Vagina (tissue), 2 donors: ENCODE data around the gene PTCH2. TPM values are rescaled to one million over a fixed set of nuclear protein-coding genes. Genes with fewer than 3 reads are reported as not detected.

Source experiments
- DNase-seq, 2 donors: peaks; one replicate each; pipeline ENCODE4 v3.0.0-alpha.2; 2017; ENCODE audit errors: extremely low spot score in 2 of 2
- H3K27ac ChIP-seq: fragments of 200-600 bp; sonication (generic); one replicate; pipeline ENCODE4 v1.5.1; 2019
- H3K27me3 ChIP-seq: fragments of 200-600 bp; sonication (generic); one replicate; pipeline ENCODE4 v1.5.1; 2019
- H3K36me3 ChIP-seq, 2 donors: fragments of 200-600 bp; sonication (generic); one replicate each; pipeline ENCODE4 v1.5.1; 2017 to 2019
- H3K4me1 ChIP-seq: fragments of 200-600 bp; sonication (generic); one replicate; pipeline ENCODE4 v1.5.1; 2019
- H3K4me3 ChIP-seq, 2 donors: fragments of 200-600 bp; sonication (generic); 1 replicate in 1 of 2; 2 replicates in 1 of 2; pipeline ENCODE4 v1.5.1; 2016 to 2019
- H3K9me3 ChIP-seq: fragments of 200-600 bp; sonication (generic); one replicate; pipeline ENCODE4 v1.5.1; 2019
- POLR2A ChIP-seq, 2 donors: fragments of 450-650 bp; IDR thresholded peaks; one replicate each; pipeline ENCODE4 v1.6.1; 2017; ENCODE audit warnings: antibody characterized with exemption in 2 of 2, mild to moderate bottlenecking in 2 of 2, moderate library complexity in 2 of 2
- POLR2AphosphoS5 ChIP-seq, 2 donors: sonication (generic); formaldehyde crosslinking; IDR thresholded peaks; one replicate each; pipeline ENCODE4 v1.9.0; 2017; ENCODE audit warnings: antibody characterized with exemption in 2 of 2, mild to moderate bottlenecking in 2 of 2, low read depth in 1 of 2; ENCODE audit not compliant: insufficient read depth in 1 of 2
- intact Hi-C: fragments of 100-400 bp; cut with DNase I; formaldehyde crosslinking; loops from one replicate; pipeline ENCODE4 v1.15.1; 2023
- total RNA-seq: library from RNA; depleted of rRNA; stranded (reverse); fragments of >200 nt; gene quantifications from one replicate; pipeline ENCODE4 v1.2.3, GENCODE V29; 2016
- TF ChIP-seq, protein P1 (sequence below), 3 experiments: fragments of 450-650 bp in 2 of 3; fragments of 200-600 bp in 1 of 3; sonication (generic) in 1 of 3; IDR thresholded peaks; one replicate each; pipeline ENCODE4 v1.5.1; 2017 to 2019; ENCODE audit warnings: antibody characterized with exemption in 3 of 3, mild to moderate bottlenecking in 2 of 3, moderate library complexity in 2 of 3

PTCH2 gene
- total RNA-seq, 1 donor from 2014 or later: 0.98 TPM

DNA sequence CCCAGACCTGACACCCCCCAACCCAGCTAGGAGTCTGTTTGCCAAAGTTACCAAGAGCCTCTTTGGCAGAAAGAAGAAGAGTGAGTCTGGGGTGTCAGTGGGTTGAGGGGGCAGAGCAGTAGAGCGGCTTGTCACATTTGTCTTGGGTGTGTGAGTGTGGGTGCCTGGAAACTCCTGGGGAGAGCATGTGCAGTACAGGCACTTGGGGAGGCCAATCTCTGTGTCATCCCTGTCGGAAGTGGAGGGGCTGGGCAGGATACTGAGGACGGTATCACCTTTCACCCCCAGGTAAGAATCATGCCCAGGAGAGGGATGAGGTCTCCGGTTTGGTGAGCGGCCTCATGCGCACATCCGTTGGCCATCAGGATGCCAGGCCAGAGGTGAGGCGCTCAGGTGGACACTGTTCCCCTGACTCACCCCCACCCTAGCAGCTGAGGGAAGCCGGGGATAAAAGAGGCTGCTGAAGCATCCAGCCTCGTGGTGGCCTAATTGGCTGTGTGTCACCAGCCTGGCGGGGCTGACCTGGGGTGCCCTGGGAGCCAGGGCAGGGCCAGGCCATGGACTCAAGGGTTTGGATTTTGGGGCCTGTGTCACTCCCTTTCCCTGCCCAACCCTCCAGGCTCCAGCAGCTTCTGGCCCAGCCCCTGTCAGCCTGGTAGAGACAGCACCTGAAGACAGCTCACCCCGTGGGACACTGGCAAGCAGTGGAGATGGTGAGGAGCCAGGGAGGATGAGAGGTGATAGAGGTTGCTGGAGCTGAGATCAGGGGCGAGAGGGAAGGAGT is 39.5 kb downstream of the PTCH2 start:
- Histone ChIP-seq H3K4me1 (peaks cover 74% of the 10 kb centered on the region), H3K27ac (peak overlapping the region; percentile 93), H3K4me3 (no peak overlapping the region), H3K27me3 (no peaks in the 10 kb centered on the region), H3K36me3 (peaks cover 4 to 36% of the 10 kb centered on the region in 2 donors), H3K9me3 (no peaks in the 10 kb centered on the region)
- peak in 1 of 2 donors; percentile 83 for DNase-seq
- TF ChIP-seq, protein P1, sequence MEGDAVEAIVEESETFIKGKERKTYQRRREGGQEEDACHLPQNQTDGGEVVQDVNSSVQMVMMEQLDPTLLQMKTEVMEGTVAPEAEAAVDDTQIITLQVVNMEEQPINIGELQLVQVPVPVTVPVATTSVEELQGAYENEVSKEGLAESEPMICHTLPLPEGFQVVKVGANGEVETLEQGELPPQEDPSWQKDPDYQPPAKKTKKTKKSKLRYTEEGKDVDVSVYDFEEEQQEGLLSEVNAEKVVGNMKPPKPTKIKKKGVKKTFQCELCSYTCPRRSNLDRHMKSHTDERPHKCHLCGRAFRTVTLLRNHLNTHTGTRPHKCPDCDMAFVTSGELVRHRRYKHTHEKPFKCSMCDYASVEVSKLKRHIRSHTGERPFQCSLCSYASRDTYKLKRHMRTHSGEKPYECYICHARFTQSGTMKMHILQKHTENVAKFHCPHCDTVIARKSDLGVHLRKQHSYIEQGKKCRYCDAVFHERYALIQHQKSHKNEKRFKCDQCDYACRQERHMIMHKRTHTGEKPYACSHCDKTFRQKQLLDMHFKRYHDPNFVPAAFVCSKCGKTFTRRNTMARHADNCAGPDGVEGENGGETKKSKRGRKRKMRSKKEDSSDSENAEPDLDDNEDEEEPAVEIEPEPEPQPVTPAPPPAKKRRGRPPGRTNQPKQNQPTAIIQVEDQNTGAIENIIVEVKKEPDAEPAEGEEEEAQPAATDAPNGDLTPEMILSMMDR (IDR thresholded peaks at IDR 0.05): no peak
- no peak for TF ChIP-seq POLR2AphosphoS5 (IDR thresholded peaks at IDR 0.05; ENCODE audit: insufficient read depth in 1 of 2, low read depth in 1 of 2)
- no peak for TF ChIP-seq POLR2A (IDR thresholded peaks at IDR 0.05)
- intact Hi-C loops: no loop called here

GRCh38 chr1:44803062-44803311 is 40.1 kb downstream of the PTCH2 start:
- intact Hi-C loops: no loop called here
- no peak overlapping the region for H3K4me3 ChIP-seq
- H3K27me3 ChIP-seq: no peaks in the 10 kb centered on the region
- peak overlapping the region; percentile 93 for H3K27ac ChIP-seq
- DNase-seq: no peak
- no peaks in the 10 kb centered on the region for H3K9me3 ChIP-seq
- H3K4me1 ChIP-seq: peaks cover 69% of the 10 kb centered on the region
- peaks cover 4 to 36% of the 10 kb centered on the region in 2 donors for H3K36me3 ChIP-seq
- TF ChIP-seq POLR2AphosphoS5 (IDR thresholded peaks at IDR 0.05; ENCODE audit: insufficient read depth in 1 of 2, low read depth in 1 of 2) (no peak), POLR2A (IDR thresholded peaks at IDR 0.05) (no peak)
- TF ChIP-seq, protein P1 (IDR thresholded peaks at IDR 0.05): no peak

DNA sequence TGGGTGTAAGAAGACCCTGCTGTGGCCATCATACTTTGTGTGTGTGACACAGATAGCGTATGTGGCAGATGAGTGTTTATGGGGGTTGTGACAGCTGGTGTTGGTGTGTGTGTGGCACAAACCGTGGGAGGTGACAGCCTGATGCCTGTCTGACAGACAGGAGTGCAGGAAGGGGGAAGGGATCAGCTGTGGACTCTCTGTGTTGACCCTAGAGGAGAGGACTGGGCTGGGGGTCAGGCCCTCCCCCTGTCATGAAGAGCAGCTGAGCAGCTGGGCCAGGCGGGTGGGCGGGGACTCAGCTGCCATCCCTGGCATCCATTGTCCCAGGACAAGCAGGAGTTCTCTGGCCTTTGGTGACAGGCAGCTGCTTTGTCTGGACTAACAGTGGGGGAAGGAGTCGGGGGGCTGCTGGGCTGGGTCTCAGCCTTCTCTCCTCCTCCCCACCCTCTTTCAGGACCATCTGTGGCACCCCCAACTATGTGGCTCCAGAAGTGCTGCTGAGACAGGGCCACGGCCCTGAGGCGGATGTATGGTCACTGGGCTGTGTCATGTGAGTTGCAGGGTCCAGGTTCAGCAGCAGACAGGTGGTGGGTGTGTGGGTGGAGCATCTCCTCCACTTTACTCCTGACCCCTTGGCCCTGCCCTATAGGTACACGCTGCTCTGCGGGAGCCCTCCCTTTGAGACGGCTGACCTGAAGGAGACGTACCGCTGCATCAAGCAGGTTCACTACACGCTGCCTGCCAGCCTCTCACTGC is 40.6 kb downstream of the PTCH2 start:
- DNase-seq: no peak
- peaks cover 64% of the 10 kb centered on the region for H3K4me1 ChIP-seq
- peak overlapping the region; percentile 93 for H3K27ac ChIP-seq
- peak overlapping the region; percentile 86 to 100 for H3K4me3 ChIP-seq
- TF ChIP-seq, protein P1 (IDR thresholded peaks at IDR 0.05): no peak
- TF ChIP-seq POLR2A (IDR thresholded peaks at IDR 0.05): no peak
- TF ChIP-seq POLR2AphosphoS5 (IDR thresholded peaks at IDR 0.05; ENCODE audit: insufficient read depth in 1 of 2, low read depth in 1 of 2): no peak
- H3K27me3 ChIP-seq: no peaks in the 10 kb centered on the region
- peaks cover 4 to 36% of the 10 kb centered on the region in 2 donors for H3K36me3 ChIP-seq
- no peaks in the 10 kb centered on the region for H3K9me3 ChIP-seq
- intact Hi-C loops: no loop called here

- Histone ChIP-seq H3K4me3 (peak overlapping the region; percentile 86 to 100), H3K9me3 (no peaks in the 10 kb centered on the region), H3K27ac (peak overlapping the region; percentile 93), H3K27me3 (no peaks in the 10 kb centered on the region), H3K36me3 (peaks cover 4 to 36% of the 10 kb centered on the region in 2 donors), H3K4me1 (peaks cover 56% of the 10 kb centered on the region)
- intact Hi-C loops: no loop called here
- peak in 1 of 2 donors; percentile 89 for DNase-seq
- TF ChIP-seq, protein P1 (IDR thresholded peaks at IDR 0.05): no peak
These were observed 41.4 kb downstream of the PTCH2 start for GRCh38 chr1:44801491-44802305.
